NCI-H1105 treated with DMSO at 0.1 percent for 48 hours (cell line): Measurements from ENCODE around the gene PTPRN2.
"Not testable (repeated sequence)": the region's sequence is repeated elsewhere in the genome, so short reads cannot be mapped to it uniquely, and the experiment has no call there.

Experiments used
- DNase-seq: peaks from one replicate; lab custom pipeline; 2025; lab: John Stamatoyannopoulos, UW

Gene PTPRN2

GRCh38 chr7:158278745-158279320, 308.8 kb downstream of the PTPRN2 start:
- DNase-seq = no peak

DNA sequence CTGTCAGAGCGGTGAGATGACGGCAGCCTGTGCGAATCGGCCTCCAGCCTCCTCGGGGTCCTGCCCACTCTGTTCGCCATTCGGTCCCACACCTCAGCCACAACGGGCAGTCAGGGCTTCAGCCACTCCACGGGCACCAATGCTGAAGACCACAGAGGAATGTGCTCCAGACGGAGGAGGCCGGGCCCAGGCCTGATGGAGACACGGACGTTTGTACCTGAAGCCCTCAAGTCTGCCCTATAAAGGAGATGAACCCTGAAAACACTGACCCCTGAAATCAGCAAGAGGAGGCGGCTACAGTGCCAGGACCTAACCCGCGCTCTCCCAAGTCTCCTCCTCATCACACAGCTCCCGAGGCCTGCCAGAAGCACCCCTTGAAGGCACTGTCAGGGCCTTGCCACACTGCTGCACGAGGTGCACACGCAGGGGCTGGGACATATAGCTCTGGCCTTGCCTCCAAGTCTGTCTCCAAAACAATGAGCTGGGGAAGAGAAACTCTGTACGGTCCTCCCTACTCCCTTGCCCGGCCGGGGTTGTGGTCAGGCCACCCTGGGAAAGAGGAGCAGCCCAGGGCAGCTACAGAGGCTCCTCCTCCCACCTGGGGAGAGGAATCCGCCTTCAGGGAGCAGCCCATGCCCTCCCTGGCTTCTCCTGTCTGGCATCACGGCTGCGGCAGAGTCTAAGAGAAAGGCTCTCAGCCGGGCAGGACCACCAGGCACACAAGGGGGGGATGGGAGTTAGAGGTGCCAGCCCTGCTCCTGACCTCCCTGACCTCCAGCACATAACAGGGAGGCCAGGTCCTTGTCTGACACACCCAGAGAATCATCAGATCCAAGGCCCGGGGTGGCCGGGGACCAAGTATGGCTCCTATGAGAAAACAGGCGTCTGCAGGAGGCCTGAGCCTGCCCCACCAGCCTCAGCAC, 310.1 kb downstream of the PTPRN2 start:
- DNase-seq = no peak

DNA sequence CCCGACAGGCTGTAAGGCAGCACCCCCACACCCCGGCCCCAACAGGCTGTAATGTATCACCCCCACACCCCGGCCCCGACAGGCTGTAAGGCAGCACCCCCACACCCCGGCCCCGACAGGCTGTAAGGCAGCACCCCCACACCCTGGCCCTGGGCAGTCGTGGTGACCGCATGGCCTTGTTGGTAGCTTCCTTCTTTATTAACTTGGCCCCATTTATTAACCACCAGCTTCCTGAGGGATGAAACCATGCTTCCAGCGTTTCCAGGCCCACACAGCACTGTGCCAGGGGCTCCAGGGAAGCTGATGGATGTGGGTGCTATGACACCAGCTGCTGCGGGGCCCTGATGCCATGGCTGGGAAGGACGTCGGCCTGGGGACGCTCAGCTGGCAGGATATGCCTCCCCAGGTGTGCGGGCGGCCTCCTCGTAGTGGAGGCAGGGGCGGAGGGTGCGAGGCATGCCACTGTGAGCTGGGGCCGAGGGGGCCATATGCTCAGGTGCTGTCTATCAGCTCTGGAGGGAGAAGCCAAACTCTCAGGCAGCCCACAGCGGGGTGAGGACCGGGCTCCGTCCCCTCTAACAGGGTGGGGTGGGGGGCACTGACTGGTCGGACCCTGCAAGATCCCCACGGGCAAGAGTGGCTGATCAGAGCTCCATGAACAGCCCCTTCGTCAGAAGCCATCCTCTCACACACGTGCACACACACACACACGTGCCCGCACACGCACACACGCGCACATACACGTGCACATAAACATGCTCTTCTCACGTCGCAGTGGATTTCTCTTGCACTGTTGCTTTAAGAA, 311.0 kb downstream of the PTPRN2 start:
- no peak for DNase-seq

DNA sequence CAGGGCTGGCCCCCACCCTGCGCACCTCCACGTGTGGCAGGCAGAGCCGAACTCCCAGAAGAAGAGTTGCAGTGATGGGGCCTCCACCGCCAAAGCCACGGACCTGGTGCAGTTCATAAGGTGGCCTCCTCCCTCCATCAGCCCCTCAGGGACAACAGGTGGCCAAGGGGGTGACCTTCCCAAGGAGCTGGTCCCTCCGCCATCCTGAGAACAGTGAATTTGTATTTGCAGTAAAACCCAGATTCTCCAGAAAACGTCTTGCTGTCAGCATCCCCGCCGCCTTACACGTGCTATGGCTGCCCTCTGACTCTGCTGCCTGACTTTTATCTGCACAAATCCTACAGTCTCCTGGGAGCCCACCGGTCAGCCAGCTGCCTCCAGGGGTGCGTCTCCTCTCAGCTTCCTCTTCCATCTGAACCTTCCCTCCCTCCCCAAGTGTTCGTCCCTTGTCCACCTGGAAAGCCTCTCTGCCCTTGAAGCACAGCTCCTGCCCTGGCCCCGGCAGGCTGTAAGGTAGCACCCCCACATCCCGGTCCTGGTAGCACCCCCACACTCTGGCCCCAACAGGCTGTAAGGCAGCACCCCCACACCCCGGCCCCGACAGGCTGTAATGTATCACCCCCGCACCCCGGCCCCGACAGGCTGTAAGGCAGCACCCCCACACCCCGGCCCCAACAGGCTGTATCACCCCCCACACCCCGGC, 311.8 kb downstream of the PTPRN2 start:
- no peak for DNase-seq

DNA sequence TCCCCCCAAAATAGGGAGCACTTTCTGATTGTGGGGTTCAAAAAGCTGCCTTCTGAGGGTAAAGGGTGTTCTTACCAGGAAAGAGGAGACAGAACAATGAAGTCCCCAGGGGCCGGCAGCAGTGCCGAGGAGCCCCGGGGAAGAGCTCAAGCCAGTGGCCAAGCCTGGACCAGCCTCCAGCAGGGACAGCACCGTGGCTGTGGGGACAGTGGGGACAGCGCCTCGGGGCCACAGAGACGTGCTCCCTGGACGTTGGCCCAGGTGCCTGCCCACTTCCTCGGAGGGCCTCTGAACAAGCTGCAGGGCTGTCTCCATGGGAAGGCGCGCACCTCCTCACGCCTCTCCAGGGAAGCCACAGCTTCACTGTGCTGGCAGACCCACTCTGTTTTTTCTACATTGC, 312.6 kb downstream of the PTPRN2 start:
- DNase-seq = no peak

GRCh38 chr7:158274404-158274811, 313.2 kb downstream of the PTPRN2 start:
- DNase-seq = no peak

DNA sequence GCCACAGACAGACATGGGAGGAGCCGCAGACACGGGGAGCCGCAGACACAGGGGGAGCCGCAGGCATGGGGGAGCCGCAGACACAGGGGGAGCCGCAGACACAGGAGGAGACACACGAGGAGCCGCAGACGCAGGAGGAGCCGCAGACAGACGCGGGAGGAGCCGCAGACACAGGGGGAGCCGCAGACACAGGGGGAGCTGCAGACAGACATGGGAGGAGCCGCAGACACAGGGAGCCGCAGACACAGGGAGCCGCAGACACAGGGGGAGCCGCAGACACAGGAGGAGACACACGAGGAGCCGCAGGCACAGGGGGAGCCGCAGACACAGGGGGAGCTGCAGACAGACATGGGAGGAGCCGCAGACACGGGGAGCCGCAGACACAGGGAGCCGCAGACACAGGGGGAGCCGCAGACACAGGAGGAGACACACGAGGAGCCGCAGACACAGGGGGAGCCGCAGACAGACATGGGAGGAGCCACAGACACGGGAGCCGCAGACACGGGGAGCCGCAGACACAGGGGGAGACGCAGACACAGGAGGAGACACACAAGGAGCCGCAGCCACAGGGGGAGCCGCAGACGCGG, 313.8 kb downstream of the PTPRN2 start:
- DNase-seq = not testable (repeated sequence)

- DNase-seq = no peak
Observed at GRCh38 chr7:158273138-158273651, 314.4 kb downstream of the PTPRN2 start.

- no peak for DNase-seq
Observed at GRCh38 chr7:158272509-158273137, 315.0 kb downstream of the PTPRN2 start.

- DNase-seq = no peak
Observed at GRCh38 chr7:158272091-158272490, 315.5 kb downstream of the PTPRN2 start.

DNA sequence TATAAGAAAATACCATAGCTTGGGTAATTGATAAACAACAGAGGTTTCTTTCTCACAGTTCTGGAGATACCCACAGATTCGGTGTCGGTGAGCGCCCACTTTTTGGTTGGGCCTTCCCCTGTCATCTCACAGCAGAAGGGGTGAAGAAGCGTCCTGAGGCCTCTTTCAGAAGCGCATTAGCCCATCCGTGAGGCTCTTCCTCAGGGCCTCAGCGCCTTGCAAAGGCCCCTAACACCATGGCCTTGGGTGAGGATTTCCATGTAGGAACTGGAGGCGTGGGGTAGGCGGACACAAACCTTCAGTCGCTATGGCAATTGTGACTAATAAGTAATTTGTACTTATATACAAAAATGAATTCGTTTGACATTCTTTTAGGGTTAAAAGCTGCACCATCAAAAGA, 316.0 kb downstream of the PTPRN2 start:
- DNase-seq = no peak

DNA sequence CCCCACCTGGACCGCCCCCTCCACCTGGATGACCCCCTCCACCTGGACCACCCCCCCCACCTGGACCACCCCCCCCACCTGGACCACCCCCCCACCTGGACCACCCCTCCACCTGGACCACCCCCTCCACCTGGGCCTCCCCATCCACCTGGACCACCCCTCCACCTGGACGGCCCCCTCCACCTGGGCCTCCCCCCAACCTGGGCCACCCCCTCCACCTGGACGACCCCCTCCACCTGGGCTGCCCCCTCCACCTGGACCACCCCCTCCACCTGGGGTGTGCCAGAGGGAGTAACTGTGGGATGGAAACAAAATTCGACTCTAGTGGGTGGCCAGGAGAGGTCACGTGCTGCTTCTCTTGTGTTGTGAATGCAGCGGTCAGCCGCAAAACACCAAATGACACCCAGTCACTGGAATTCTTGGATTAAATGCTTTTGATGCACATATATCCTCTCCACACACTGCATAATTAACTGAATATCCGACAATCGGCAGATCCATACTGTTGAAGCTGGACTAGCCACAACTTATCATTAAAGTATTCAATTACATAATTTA, 316.7 kb downstream of the PTPRN2 start:
- DNase-seq = no peak

GRCh38 chr7:158270106-158270775, 317.4 kb downstream of the PTPRN2 start:
- no peak for DNase-seq

DNA sequence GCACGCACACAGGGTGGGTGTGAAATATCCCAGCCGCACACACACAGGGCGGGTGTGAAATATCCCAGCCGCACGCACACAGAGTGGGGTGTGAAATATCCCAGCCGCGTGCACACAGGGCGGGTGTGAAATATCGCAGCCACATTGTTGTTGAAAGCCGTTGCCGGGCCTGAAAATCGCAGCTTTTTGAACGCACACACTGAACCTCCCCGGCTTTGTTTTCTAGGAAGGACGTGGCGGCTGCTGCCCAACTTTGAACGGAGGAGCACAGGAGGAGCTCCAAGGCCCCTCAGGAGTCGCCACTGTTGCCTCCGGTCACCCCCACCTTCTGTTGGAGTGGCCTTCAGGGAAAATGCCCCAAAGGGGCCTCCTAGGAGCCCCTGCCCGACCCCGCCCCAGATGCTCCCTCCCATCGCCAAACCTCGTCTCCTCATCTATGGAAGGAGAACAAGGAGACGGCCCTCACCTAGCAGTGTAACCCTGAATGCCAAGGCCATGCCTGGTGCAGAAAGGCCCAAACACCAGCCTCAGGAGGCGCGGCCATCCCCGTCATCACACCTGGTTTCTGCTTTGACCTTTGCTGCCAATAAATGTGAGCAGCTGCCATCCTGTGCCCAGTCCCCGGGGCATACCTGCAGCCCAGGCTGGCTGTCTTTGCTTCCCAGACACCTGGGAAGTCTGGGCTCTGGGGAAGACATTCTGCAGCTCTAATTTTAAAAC, 318.6 kb downstream of the PTPRN2 start:
- DNase-seq = no peak

- DNase-seq = no peak
Observed at GRCh38 chr7:158267742-158268435, 319.7 kb downstream of the PTPRN2 start.

DNA sequence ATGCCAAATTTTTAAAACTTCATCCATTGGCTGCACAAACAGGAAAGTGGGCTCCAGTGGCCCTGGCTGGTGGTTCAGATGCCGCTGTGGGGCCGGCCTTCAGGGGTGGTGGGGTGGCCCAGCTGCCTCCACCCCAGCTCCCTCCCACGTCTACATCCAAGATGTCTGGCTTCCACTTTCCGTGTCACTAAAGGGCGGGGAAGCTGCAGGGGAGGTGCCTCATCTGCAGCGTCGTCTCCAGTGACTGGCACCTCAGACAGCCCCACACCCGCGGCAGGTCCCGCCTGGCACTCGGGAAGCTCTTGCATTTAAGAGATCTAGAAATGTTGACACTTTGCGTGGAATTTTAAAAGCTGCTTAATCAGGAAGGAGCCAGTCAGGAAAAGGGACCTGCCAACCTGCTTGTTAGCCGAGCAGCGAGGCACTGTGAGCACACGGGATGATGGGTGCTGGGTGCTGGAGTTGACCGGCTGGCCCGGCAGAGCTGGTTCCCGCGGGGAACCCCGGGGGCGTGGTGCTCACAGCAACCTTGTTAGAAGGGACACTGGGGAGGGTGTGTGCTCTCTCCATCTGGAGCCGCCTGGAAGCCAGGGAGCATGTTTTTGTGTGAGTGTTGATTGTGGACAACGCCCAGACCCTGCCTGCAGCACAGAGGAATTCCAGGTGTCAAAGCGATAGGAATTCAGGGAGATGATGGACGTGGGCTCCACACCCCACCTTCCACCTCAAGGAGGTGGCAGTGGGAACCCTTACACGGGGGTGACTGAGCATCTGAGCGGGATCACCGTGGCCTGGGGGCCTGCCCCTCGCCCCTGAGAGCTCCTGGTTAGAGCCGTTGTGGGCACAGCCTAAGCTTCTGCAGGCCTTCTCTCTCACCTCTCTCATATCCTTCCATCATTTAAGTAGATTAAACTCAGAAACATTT, 320.5 kb downstream of the PTPRN2 start:
- DNase-seq = no peak

- DNase-seq = no peak
Observed at GRCh38 chr7:158266426-158266816, 321.2 kb downstream of the PTPRN2 start.

- no peak for DNase-seq
Observed at GRCh38 chr7:158265743-158266080, 321.9 kb downstream of the PTPRN2 start.
